ENCODE data around the gene ZDHHC11B.
"Not testable (repeated sequence)": the region's sequence is repeated elsewhere in the genome, so short reads cannot be mapped to it uniquely, and the experiment has no call there.

The ZDHHC11B gene

DNA sequence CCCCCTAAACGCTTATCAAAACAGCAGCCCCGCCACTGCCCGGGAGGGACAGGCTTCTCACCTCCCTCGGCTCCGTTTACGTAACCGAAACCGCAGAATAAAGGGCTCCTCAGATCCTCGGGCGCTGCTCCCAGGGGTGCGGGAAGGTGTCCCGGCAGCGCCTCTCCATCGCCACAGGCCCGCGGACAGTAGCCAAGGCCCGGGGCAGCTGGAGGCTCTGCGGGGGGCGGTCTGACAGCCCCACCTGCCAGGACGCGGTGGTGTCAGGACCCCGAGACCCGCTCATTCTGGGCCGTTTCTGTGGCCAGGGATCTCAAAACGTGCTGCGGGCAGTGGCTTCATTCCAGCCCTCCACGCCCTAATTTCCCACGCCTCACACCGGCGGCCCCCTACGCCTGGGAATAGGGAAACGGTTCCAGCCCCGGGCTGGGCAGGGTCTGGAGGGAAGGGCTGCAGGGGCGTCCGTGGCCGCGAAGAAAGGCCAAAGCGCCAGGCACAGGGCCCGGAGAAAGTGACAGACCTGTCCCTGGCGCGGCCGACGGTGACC, 575 bp downstream of the ZDHHC11B start:
- DNase-seq = peak; percentile 32

GRCh38 chr5:783049-783802, 1.3 kb downstream of the ZDHHC11B start:
- peak; percentile 42 for DNase-seq

DNA sequence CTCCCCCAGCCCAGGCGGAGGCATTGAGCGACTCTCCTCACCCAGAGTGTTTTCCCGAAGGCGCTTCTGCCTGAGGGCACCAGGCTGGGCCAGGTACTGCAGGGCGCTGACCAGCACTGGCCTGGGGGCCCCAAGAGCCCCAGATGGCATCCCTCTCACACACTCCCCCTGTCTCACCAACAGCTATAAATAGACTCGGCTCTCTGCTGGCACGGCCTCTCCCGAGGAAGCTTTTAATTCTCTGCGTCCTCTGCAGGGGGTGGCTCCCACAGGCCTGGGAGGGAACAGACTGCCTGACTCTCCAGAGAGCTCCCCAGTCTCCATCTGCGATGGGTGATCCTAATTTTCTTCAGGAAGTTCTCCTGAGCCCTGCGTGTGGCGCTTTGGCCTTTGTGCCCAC, 2.2 kb downstream of the ZDHHC11B start:
- not testable (repeated sequence) for DNase-seq

DNA sequence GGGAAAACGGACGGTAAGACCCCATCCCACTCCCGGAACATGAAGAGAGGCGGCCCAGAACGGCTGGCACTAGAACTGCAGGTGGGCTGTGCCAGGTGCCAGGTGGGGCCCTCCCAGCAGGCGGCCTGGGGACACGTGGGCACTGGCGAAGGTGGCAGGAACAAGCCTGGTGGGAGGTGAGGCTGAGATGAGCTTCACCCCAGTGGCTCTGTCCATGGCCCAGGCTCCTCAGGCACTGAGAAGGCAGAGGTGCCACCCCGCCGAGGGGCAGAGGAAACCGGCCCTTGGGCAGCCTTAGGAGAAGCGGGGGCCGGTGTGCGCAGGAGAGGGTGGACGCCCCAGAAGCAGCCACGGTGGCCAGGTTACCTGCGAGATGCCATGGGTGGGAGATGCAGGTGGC, 4.0 kb downstream of the ZDHHC11B start:
- DNase-seq = not testable (repeated sequence)

GRCh38 chr5:778967-779366, 5.6 kb downstream of the ZDHHC11B start:
- DNase-seq = not testable (repeated sequence)

- DNase-seq = not testable (repeated sequence)
Observed at GRCh38 chr5:778421-778820, 6.1 kb downstream of the ZDHHC11B start.

DNA sequence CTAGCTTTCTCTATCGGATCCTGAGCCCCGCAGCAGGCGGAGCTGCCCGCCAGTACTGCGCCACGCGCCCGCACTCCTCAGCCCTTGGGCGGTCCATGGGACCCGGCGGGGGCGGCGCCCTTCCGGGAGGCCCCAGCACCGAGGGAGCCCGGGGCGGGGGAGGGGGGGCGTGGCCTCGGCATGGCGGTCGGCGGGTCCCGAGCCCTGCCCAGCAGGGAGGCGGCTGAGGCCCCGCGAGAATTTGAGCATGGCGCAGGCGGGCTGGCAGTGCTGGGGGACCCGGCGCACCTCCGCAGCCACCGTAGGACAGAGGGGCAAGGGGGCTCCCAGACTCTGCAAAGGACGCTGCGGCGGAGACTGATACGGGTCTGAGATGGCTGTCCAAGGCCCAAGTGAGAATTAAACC, 6.8 kb downstream of the ZDHHC11B start:
- DNase-seq = no peak

DNA sequence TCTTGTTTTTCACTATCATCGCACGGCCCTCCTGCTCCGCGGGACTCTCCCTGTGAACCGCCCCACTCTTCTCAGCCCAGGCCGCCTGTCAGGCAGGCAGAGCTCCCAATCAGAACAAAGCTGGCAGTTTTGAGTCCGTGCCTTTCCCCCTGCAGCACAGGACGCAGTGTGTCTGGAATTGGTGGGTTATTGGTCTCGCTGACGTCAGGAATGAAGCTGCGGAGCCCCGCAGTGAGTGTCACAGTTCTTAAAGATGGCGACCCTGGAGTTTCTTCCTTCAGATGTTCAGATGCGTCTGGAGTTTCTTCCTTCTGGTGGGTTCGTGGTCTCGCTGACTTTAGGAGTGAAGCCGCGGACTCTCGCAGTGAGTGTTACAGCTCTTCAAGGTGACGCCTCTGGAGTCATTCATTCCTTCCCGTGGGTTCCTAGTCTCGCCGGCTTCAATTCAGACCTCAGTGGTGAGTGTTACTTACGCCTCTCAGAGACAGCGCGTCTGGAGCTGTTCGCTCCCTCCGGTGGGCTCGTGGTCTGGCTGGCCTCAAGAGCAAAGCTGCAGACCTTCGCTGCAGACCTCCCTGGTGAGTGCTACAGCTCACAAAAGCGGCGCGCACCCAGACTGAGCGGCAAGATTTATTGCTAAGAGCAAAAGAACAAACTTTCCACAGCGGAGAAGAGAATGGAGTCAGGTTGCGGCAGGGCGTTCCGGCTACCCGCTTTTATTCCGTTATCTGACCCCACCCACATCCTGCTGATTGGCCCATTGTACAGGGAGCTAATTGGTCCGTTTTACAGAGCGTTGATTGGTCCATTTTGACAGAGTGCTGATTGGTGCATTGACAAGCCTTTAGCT, 7.4 kb downstream of the ZDHHC11B start:
- DNase-seq = no peak

- no peak for DNase-seq
Observed at GRCh38 chr5:775961-776861, 8.3 kb downstream of the ZDHHC11B start.

- DNase-seq = not testable (repeated sequence)
Observed at GRCh38 chr5:775595-775960, 9.0 kb downstream of the ZDHHC11B start.

DNA sequence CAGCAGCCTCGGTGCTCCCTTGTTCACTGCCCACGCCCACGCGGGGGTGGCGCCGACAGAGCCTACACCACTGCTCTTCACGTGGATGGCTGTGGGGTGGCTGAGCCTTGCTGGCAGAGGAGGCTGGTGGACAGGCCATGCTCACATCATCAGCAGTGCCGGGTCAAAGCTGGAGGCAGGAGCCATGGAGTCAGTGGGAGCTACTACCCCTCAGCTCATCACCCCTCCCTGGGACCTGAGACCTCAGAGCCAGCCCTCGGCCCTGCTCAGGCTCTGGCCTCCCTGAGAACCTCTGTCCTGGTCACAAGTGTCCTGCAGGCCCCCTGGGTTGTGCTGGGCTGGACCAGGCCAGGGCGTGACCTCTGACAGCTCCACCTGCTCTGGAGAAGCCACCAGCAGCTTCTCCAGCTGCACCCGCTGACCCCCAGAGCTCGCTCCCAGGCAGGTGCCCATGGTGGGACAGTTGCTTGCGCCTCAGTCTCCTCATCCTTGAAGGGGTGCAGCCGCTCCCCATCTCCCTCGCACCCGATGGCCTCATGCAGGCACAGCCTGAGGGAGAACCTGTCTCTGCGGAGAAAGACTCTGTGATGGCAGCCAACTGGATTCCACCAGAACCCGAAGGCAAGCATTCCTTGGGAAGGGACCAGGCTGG, 9.5 kb downstream of the ZDHHC11B start:
- not testable (repeated sequence) for DNase-seq

DNA sequence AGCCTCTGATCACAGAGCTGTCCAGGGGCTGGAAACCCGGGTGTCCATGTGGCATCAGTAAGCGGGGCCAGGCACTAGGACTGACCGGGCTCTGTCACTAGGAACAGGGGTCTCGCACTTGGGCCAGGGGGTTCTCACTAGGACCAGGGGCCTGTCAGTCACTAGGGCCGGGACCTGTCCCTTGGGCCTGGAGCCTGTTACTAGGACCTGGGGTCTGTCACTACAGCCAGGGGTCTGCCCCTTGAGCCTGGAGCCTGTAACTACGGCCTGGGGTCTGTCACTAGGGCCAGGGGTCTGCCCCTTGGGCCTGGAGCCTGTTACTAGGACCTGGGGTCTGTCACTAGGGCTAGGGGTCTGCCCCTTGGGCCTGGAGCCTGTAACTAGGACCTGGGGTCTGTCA, 10.2 kb downstream of the ZDHHC11B start:
- DNase-seq = not testable (repeated sequence)

- DNase-seq = no peak
Observed at GRCh38 chr5:773517-774264, 10.8 kb downstream of the ZDHHC11B start.

- DNase-seq = not testable (repeated sequence)
Observed at GRCh38 chr5:772931-773330, 11.6 kb downstream of the ZDHHC11B start.

- DNase-seq = not testable (repeated sequence)
Observed at GRCh38 chr5:772547-772890, 12.0 kb downstream of the ZDHHC11B start.

DNA sequence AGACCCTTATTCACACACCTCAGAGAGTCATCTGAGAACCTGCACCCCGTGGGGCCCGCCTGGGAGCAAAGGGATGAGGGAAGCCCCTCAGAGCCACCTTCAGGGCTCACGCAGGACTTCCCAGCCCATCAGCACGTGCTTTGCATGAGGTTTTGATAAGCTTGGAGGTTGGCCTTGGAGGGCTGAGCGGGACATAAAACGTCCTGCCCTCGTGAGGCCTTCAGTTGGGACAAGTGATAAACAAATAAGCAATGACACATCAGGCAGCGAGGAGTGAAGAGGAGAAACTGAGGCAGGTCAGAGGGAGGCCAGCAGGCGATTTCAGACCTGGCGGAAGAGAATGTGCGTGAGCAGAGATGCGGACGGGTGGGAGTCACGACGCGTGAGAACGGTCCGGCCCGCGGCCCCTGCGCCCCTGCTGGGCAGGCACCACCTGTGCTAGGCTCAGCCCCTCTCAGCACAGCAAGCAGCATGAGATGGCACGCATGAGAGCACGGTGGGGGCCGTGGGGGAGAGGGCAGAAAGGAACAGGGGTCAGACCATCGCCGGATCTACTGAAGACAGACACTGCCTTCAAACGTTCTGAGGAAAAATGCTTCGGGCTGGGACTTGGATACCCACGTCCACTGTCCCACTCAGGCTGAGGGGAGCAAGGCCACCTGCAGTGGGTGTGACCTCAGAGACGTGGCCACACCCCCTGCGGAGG, 12.5 kb downstream of the ZDHHC11B start:
- not testable (repeated sequence) for DNase-seq

- DNase-seq = not testable (repeated sequence)
Observed at GRCh38 chr5:771087-771781, 13.3 kb downstream of the ZDHHC11B start.

DNA sequence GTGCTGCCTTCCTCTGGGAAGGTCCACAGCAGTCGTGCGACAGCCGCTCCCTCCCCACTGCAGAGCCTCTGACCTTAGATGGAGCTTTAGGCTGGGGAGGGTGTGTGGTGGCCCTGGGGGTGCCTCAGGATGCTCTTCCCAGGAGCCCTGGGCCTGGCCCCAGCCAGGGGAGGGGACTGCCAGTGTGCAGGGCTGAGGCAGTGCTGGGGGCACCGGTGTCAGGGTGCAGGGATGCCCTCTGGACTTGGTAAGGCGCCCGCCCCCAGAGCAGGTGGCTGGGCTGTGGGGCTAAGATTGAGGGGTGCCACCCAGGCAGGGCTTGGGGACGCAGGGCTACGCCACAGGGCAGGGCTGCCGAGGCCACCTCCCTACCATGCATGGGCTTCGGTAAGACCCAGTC, 13.9 kb downstream of the ZDHHC11B start:
- DNase-seq = not testable (repeated sequence)

- DNase-seq = not testable (repeated sequence)
Observed at GRCh38 chr5:769485-770145, 14.9 kb downstream of the ZDHHC11B start.

Data from stimulated activated CD4-positive, alpha-beta T cell treated with anti-CD3 and anti-CD28 coated beads, Interleukin-4, amount 100 ng/mL, for 24 hours (primary cell).